ENCODE results near the gene GH1.
"Not testable (repeated sequence)": the region's sequence is repeated elsewhere in the genome, so short reads cannot be mapped to it uniquely, and the experiment has no call there.

GH1 gene

GRCh38 chr17:63901971-63902370 is 16.7 kb downstream of the GH1 start:
- not testable (repeated sequence) for H3K4me3 ChIP-seq (ENCODE audit: low read depth, low read length)

GRCh38 chr17:63898899-63899798 is 19.5 kb downstream of the GH1 start:
- not testable (repeated sequence) for H3K4me3 ChIP-seq (ENCODE audit: low read depth, low read length)

DNA sequence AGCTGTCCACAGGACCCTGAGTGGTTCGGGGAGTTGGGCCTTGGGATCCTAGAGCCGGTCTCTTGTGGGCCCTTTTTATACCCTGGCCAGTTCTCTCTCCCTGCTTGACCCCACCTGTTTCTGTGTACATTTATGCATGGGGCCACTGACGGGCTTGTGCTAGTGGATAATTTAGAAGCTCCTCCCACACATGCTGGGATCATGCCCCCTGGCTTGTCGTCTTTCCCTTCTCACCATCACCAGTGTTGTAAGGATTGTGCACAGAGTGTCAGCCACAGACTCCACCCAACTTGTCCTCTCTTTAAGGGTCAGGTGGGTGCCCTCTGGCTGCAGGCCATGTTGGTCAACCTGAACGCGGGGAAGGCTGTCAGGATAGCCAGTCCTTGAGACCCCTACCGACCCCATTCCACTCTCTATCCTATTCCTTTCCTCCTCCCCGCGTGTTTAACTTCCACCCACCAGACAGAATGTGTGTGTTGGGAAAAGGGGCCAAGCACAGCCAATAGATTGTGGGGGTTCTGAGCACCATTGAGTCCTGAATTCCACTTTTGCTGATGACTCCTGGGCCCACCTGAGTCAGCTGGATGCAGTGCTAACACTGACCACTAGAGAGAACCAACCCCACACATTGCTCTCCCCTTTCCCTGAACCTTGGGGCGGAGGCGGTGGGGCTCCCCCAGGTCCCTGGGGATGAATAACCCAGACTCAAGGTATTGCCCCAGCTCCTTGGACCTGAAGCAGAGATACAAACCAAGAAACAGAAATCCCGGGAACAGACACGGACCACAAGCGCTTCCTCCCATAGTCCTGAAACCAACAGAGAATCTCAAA is 21.9 kb downstream of the GH1 start, which contains the start of gene CSH1:
TSS of gene CSH1 (minus strand) at position 51 of the 831 bp plus-strand sequence. CDS start 63 bp downstream, outside the sequence.
- not testable (repeated sequence) for H3K4me3 ChIP-seq (ENCODE audit: low read depth, low read length)

GRCh38 chr17:63894821-63895220 is 23.8 kb downstream of the GH1 start:
- H3K4me3 ChIP-seq (ENCODE audit: low read depth, low read length) = not testable (repeated sequence)

DNA sequence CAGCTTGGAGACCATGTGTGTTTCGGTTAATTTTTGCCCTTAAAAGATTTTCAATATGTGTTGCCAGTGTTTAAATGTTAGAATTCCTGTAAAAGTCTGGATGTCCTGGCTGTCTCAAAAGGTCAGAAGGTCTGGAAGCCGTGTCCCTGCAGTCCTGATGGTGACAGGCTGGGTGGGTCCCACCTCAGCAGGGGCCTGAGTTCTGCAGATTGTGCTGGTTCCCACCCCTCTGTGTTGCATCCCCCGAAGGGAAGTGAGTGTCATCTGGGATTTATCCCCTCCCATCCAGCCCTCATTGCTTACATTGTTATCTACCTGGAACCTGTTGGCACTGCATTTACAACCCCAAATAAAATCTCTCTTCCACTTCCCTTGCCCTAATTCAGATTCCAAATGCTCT is 24.6 kb downstream of the GH1 start:
- H3K4me3 ChIP-seq (ENCODE audit: low read depth, low read length) = not testable (repeated sequence)

GRCh38 chr17:63892316-63893037 is 26.2 kb downstream of the GH1 start:
- H3K4me3 ChIP-seq (ENCODE audit: low read depth, low read length) = not testable (repeated sequence)

- H3K4me3 ChIP-seq (ENCODE audit: low read depth, low read length) = not testable (repeated sequence)
These were observed 29.4 kb downstream of the GH1 start for GRCh38 chr17:63889026-63889848.

DNA sequence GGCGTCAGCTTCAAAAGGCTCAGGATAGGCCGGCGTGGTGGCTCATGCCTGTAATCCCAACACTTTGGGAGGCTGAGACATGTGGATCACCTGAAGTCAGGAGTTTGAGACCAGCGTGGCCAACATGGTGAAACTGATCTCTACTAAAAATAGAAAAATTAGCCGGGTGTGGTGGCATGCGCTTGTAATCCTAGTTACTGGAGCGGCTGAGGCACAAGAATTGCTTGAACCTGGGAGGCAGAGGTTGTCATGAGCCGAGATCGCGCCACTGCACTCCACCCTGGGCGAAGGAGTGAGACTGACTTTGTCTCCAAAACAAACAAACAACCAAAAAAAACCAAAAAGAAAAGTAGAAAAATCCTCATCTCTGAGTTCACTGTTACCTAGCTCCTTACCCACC is 33.5 kb downstream of the GH1 start:
- H3K4me3 ChIP-seq (ENCODE audit: low read depth, low read length) = not testable (repeated sequence)

GRCh38 chr17:63882626-63883126 is 36.0 kb downstream of the GH1 start:
- not testable (repeated sequence) for H3K4me3 ChIP-seq (ENCODE audit: low read depth, low read length)

DNA sequence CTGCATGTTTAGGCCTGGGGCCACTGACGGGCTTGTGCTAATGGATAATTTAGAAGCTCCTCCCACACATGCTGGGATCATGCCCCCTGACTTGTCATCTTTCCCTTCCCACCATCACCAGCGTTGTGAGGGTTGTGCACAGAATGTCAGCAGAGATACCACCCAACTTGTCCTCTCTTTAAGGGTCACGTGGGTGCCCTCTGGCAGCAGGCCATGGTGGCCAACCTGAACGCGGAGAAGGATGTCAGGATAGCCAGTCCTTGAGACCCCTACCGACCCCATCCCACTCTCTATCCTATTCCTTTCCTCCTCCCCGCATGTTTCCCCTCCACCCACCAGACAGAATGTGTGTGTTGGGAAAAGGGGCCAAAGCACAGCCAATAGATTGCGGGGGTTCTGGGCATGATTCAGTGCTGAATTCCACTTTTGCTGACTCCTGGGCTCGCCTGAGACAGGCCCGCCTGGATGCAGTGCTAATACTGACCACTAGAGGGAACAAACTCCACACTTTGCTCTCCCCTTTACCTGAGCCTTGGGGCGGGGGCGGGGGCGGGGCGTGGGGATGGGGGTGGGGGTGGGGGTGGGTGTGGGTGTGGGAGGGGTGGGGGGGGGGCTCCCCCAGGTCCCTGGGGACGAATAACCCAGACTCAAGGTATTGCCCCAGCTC is 36.6 kb downstream of the GH1 start, which contains the start of gene GH2:
TSS of gene GH2 (minus strand) at position 10 of the 667 bp plus-strand sequence. CDS start 143 bp downstream, outside the sequence.
- H3K4me3 ChIP-seq (ENCODE audit: low read depth, low read length) = no peak within 1 kb of the TSS

DNA sequence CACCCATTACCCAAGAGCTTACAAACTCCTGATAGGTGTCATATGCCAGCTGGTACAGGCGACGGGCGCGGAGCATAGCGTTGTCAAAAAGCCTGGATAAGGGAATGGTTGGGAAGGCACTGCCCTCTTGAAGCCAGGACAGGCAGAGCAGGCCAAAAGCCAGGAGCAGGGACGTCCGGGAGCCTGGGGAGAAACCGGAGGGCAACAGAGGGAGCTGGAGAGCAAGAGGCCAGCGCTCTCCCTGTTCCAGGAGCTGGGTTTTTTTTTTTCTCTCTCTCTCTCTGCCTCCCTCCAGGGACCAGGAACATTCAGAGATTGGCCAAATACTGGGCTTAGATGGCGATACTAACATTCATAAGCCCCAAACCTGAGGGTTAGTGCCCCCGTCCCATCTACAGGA is 37.3 kb downstream of the GH1 start:
- not testable (repeated sequence) for H3K4me3 ChIP-seq (ENCODE audit: low read depth, low read length)

- H3K4me3 ChIP-seq (ENCODE audit: low read depth, low read length) = no peak overlapping the region
These were observed 37.9 kb downstream of the GH1 start for GRCh38 chr17:63880706-63881105.

DNA sequence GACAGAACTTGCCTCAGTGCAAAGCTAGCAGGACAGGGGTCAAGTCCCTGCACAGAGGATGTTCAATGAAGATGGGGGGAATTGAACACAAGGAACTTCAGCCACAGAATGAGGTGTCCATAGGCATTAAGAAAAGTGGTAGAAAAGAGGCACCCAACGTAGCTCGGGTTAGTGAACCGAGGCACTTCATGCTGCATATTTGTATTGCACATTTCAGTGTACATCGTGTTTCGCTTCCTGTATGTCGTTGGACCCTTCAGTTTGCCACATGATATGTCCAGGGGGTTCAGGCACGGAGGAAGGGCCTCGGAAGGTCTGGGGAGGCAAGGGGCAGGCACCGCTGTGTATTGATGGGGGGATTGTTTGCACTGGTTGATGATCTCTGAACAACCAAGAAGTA is 40.2 kb downstream of the GH1 start:
- not testable (repeated sequence) for H3K4me3 ChIP-seq (ENCODE audit: low read depth, low read length)

GRCh38 chr17:63874693-63875092 is 43.9 kb downstream of the GH1 start:
- not testable (repeated sequence) for H3K4me3 ChIP-seq (ENCODE audit: low read depth, low read length)

GRCh38 chr17:63874061-63874626 is 44.5 kb downstream of the GH1 start:
- not testable (repeated sequence) for H3K4me3 ChIP-seq (ENCODE audit: low read depth, low read length)

GRCh38 chr17:63873577-63873976 is 45.1 kb downstream of the GH1 start, which contains the start of gene CSH2:
CSH2 (minus strand) TSS chr17:63873677; CDS start chr17:63873614, 63 bp downstream.
- H3K4me3 ChIP-seq (ENCODE audit: low read depth, low read length) = not testable (repeated sequence)

DNA sequence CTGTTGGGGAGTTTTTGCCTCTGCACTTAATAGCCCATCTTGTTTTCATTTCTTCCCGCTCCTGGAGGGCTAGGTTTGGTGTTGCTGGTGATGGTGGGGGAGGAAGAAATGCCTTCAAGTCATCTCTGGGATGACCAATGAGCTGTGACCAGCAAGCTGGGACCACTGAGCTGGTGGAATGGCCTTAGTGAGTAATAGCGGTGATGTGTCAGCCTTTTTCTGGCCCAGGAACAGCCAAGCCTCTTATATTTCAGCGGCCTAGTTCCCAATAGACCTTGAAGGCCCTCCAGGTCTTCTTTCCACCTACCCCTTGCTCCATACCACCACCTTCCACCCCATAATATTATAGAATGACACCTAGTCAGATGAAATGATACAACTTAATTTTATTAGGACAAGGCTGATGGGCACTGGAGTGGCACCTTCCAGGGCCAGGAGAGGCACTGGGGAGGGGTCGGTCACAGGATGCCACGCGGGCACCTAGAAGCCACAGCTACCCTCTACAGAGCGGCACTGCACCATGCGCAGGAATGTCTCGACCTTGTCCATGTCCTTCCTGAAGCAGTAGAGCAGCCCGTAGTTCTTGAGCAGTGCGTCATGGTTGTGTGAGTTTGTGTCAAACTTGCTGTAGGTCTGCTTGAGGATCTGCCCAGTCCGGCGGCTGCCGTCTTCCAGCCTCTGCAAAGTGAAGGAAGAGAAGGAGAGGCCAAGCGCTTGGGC is 46.8 kb downstream of the GH1 start:
- not testable (repeated sequence) for H3K4me3 ChIP-seq (ENCODE audit: low read depth, low read length)

DNA sequence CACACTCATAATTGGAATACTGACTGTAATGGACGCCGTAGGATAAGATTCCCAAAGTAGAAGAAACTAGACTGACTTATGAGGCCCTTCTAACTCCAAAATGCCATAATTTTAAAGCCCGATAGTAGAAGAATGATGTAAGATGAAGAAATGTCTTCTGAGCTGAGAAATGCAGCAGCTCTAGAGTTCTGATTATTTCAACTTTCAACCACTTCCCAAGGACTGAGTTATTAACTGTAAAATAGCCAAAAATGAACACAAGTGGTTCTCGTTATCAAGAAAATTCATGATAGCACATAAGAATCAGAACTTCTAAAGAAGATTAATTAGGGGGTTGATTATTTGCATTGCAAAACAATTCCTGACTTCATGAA is 48.4 kb downstream of the GH1 start:
- H3K4me3 ChIP-seq (ENCODE audit: low read depth, low read length) = not testable (repeated sequence)
